Testis (tissue), 3 donors: ENCODE measurements around the gene TMEM11. TPM values are rescaled to one million over a fixed set of nuclear protein-coding genes. Genes with fewer than 3 reads are reported as not detected.
A peak's percentile ranks its signal among the peaks of the same experiment; 100 is the strongest.

Source experiments
- DNase-seq: peaks from one replicate; pipeline ENCODE4 v3.0.0-alpha.2; 2019
- H3K27ac ChIP-seq, 2 donors: fragments of 200-600 bp; sonication (generic); one replicate each; pipeline ENCODE4 v1.5.1; 2019
- H3K27me3 ChIP-seq: fragments of 200-600 bp; sonication (generic); one replicate; pipeline ENCODE4 v1.5.1; 2019
- H3K36me3 ChIP-seq: fragments of 200-600 bp; sonication (generic); one replicate; pipeline ENCODE4 v1.5.1; 2017; ENCODE audit warnings: low read depth; ENCODE audit errors: missing control alignments
- H3K4me1 ChIP-seq: fragments of 200-600 bp; sonication (generic); one replicate; pipeline ENCODE4 v1.5.1; 2019
- H3K4me3 ChIP-seq, 2 donors: fragments of 200-600 bp; sonication (generic); one replicate each; pipeline ENCODE4 v1.5.1; 2017 to 2019
- H3K9me3 ChIP-seq: fragments of 200-600 bp; sonication (generic); one replicate; pipeline ENCODE4 v1.5.1; 2017
- POLR2A ChIP-seq: fragments of 450-650 bp; IDR thresholded peaks from one replicate; pipeline ENCODE4 v1.6.1; 2017; ENCODE audit warnings: antibody characterized with exemption, mild to moderate bottlenecking, moderate library complexity
- WGBS, 2 donors: methylation state at CpG; one replicate each; pipeline ENCODE4 v1.1.5; 2018; 5-methylcytosine and 5-hydroxymethylcytosine counted together
- intact Hi-C: fragments of 100-400 bp; cut with DNase I; formaldehyde crosslinking; loops from one replicate; pipeline ENCODE4 v1.15.1; 2023; ENCODE audit warnings: low total_unique reads
- polyA plus RNA-seq: library from polyadenylated mRNA; stranded (reverse); fragments of 350-450 nt; fragmentation: Illumina TruSeq; extraction: RNeasy Lipid Tissue Mini Kit (QIAGEN cat#74804); gene quantifications from one replicate; pipeline ENCODE4 v1.2.3, GENCODE V29; 2014; ENCODE audit warnings: low read depth, low replicate concordance; ENCODE audit not compliant: insufficient read depth
- total RNA-seq, 2 donors: library from RNA; depleted of rRNA; stranded (reverse); fragments of >200 nt; gene quantifications; one replicate each; pipeline ENCODE4 v1.2.3, GENCODE V29; 2016
- TF ChIP-seq, protein P1 (sequence below), 3 experiments: fragments of 450-650 bp in 2 of 3; fragments of 200-600 bp in 1 of 3; sonication (generic) in 1 of 3; IDR thresholded peaks; one replicate each; pipeline ENCODE4 v1.5.1; 2016 to 2019; ENCODE audit warnings: antibody characterized with exemption in 3 of 3, mild to moderate bottlenecking in 2 of 3, moderate library complexity in 1 of 3

The TMEM11 gene
- total and polyA plus RNA-seq, 3 donors from 2014 or later = 38.9 to 55.2 (median 53.4) TPM

DNA sequence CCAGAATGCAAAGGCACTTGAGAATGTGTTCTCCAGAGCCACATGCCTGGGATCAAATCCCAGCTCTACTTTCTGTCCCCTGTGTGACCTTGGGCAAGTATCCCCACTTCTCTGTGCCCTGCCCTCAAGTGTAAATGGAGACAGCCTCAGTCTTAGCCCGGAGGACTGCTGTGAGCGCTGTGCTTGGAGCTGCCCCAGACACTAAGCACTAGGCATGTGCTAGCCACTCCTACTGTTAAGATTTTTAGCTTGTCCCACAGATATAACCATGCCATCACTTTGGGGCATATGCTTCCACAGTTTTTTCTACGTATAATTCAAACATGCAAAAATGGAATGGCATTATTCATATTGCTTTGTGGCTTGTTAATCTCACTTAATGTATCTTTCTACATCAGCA lies 29.4 kb downstream of the TMEM11 start:
- no peaks in the 10 kb centered on the region for H3K36me3 ChIP-seq
- intact Hi-C loops = no loop called here
- no peak for TF ChIP-seq POLR2A
- TF ChIP-seq, protein P1, sequence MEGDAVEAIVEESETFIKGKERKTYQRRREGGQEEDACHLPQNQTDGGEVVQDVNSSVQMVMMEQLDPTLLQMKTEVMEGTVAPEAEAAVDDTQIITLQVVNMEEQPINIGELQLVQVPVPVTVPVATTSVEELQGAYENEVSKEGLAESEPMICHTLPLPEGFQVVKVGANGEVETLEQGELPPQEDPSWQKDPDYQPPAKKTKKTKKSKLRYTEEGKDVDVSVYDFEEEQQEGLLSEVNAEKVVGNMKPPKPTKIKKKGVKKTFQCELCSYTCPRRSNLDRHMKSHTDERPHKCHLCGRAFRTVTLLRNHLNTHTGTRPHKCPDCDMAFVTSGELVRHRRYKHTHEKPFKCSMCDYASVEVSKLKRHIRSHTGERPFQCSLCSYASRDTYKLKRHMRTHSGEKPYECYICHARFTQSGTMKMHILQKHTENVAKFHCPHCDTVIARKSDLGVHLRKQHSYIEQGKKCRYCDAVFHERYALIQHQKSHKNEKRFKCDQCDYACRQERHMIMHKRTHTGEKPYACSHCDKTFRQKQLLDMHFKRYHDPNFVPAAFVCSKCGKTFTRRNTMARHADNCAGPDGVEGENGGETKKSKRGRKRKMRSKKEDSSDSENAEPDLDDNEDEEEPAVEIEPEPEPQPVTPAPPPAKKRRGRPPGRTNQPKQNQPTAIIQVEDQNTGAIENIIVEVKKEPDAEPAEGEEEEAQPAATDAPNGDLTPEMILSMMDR (IDR thresholded peaks at IDR 0.05) = no peak
- no peak for DNase-seq
- H3K4me1 ChIP-seq = no peaks in the 10 kb centered on the region
- H3K9me3 ChIP-seq = no peaks in the 10 kb centered on the region
- no peak overlapping the region for H3K27ac ChIP-seq
- H3K27me3 ChIP-seq = no peaks in the 10 kb centered on the region
- WGBS, 2 donors = 62 to 72% methylated on average over 3 of the region's 3 CpGs
- no peak overlapping the region for H3K4me3 ChIP-seq

DNA sequence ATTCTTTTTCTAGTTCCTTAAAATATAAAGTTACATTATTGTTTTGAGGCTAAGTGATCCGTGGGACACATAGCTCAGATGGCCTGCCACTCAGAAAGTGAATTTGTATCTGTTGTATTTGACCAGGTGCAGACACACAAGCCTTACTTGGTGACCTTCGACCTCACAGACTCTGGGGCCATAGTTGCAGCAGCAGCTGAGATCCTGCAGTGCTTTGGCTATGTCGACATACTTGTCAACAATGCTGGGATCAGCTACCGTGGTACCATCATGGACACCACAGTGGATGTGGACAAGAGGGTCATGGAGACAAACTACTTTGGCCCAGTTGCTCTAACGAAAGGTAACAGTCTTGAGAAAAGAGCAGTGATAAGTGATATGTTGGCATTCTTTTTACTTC lies 30.5 kb downstream of the TMEM11 start:
- DNase-seq = no peak
- Histone ChIP-seq H3K4me3 (no peak overlapping the region), H3K27me3 (no peaks in the 10 kb centered on the region), H3K9me3 (no peaks in the 10 kb centered on the region), H3K4me1 (no peaks in the 10 kb centered on the region), H3K36me3 (no peaks in the 10 kb centered on the region), H3K27ac (no peak overlapping the region)
- intact Hi-C loops = no loop called here
- TF ChIP-seq POLR2A = no peak
- TF ChIP-seq, protein P1 (IDR thresholded peaks at IDR 0.05) = no peak
- WGBS, 2 donors = 89 to 90% methylated on average over 5 of the region's 5 CpGs

DNA sequence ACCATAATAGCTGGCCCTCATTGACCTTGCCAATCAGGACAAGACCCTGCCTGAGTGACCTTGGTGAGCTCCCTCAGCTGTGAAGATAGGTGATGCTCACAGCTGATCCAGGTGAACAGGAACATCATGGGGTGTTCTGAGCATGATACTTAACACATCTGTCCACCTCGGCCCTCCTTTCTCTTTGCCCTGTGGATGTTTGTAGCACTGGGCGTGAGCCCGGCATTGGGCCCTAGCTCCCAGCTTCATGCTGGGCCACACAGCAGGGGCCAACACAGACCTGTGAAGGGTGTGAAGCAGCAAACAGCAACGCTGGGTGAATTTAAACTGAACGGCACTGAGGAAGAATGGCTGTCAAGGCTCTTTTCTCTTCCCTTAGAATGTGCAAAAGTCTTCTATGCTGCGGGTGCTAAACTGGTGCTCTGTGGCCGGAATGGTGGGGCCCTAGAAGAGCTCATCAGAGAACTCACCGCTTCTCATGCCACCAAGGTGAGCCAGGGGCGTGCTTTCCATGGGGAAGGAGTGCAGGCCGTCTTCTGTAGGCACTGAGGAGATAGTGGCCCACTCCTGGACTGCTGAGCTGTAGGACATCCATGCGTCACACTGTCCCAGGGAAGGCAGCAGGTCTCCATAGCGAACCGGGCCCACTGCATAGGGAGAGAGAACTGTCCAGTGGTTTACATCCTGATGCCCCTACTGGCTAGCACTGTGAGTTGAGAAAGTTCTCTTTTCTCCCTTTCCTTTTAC lies 35.9 kb downstream of the TMEM11 start:
- peak; percentile 8 for DNase-seq
- TF ChIP-seq POLR2A = no peak
- TF ChIP-seq, protein P1 (IDR thresholded peaks at IDR 0.05) = no peak
- peaks cover 21% of the 10 kb centered on the region for H3K4me1 ChIP-seq
- H3K27ac ChIP-seq = no peak overlapping the region
- intact Hi-C loops = no loop called here
- no peaks in the 10 kb centered on the region for H3K9me3 ChIP-seq
- WGBS, 2 donors = 95 to 97% methylated on average over 13 of the region's 13 CpGs
- no peaks in the 10 kb centered on the region for H3K27me3 ChIP-seq
- no peak overlapping the region for H3K4me3 ChIP-seq
- no peaks in the 10 kb centered on the region for H3K36me3 ChIP-seq

GRCh38 chr17:21177401-21177800 lies 36.6 kb downstream of the TMEM11 start:
- 96 to 97% methylated on average over 5 to 8 of the region's 8 CpGs for WGBS, 2 donors
- intact Hi-C loops = no loop called here
- DNase-seq = peak; percentile 9

More at GRCh38 chr17:21177401-21177800, 36.6 kb downstream of the TMEM11 start:
- no peak overlapping the region for H3K4me3 ChIP-seq
- no peaks in the 10 kb centered on the region for H3K9me3 ChIP-seq
- peaks cover 21% of the 10 kb centered on the region for H3K4me1 ChIP-seq
- no peaks in the 10 kb centered on the region for H3K27me3 ChIP-seq
- TF ChIP-seq, protein P1 (IDR thresholded peaks at IDR 0.05) = no peak
- no peak for TF ChIP-seq POLR2A
- H3K36me3 ChIP-seq = no peaks in the 10 kb centered on the region
- H3K27ac ChIP-seq = no peak overlapping the region
